RPMI8226 (cell line): ENCODE results near the gene SPAG9.

Source experiments
- DNase-seq: peaks from one replicate; pipeline ENCODE4 v3.0.0-alpha.2; 2015

The SPAG9 gene

DNA sequence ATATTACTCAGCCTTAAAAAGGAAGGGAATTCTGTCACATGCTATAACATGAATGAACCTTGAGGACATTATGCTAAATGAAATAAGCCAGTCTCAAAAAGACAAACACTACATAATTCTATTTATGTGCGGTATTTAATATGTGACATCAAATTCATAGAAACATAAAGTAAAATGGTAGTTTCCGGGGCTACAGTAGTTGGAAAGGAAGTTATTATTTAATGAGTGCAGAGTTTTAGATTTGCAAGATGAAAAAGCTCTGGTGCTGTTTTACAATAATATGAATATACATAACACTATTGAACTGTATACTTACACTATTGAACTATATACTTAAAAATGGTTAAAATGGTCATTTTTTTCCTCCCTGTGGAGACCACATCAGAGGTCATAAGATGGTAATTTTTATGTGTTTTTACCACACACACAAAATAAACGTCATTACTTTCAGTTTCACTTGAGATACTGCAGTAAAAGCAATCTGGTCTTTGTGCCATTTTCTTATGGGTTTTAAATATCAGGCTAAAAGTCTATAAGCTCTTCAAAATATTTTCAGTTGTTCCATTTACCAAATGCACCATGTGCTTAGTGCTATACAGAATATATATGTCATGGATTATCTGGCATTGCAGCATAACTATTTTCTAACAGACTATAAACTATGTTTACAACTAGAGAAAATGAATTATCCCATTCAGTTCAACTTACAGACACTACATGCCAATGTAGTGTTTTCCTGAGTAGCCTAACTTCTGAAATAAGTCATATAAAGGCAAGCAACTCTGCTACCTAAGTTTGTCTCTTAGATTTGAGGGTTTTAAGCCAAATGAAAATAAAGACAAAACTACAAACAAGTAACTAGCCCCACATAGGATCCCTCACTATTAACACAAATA lies 90.9 kb downstream of the SPAG9 start:
- peak; percentile 43 for DNase-seq

DNA sequence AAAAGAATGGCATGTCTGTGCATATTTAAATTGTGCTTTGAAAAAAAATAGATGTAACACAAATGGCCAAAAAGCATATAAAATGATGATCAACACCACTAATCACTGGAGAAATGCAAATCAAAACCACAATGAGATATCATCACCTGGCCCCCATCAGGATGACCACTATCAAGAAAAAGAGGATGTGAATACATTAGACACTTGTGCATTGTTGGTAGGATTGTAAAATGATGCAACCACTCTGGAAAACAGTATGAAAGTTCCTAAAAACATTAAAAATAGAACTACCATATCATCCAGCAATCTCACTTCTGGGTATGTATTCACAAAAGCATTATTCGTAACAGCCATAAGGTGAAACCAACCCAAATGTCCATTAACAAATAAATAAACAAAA lies 91.5 kb downstream of the SPAG9 start:
- no peak for DNase-seq

DNA sequence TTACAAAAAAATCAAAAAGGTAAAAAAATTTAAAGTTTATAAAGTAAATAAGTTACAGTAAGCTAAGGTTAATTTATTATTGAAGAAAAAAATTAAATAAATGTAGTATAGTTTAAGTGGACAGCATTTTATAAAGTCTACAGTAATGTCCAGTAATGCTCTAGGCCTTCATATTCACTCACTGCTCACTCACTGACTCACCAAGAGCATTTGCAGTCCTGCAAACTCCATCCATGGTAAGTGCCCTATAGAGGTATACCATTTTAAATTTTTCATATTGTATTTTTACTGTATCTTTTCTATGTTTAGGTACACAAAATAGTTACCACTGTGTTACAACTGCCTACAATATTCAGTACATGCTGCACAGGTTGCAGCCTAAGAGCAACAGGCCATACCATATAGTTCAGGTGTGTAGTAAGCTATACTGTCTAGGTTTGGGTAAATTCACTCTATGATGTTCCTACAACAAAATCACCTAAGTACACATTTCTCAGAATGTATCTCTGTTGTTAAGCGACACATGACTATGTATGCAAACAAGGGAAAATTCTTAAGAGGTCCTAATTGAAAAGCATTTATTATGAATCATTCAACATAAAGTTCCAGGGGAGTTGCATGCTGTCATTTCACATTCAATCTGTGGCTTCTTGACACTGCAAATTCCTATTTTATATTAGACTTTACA lies 92.3 kb downstream of the SPAG9 start:
- DNase-seq: no peak

DNA sequence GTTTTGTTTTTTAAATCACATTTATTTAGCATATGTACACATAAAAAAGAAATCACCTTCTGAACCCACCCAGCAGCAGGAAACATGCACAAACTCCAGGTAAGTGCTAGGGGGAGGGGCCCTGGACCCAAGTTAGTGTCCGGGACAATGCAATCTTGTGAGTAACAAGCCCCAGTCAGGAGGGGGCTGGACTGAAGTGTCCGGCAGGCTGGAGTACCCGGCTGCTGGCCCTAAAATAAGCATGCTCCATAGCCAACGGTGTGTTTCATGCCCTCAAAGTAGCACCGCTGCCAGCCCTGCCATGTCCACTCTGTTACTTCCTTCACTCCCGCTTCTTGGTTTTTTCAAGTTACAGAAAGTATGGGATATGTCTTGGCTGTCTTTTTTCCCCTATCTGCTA lies 102.1 kb downstream of the SPAG9 start:
- DNase-seq: no peak

DNA sequence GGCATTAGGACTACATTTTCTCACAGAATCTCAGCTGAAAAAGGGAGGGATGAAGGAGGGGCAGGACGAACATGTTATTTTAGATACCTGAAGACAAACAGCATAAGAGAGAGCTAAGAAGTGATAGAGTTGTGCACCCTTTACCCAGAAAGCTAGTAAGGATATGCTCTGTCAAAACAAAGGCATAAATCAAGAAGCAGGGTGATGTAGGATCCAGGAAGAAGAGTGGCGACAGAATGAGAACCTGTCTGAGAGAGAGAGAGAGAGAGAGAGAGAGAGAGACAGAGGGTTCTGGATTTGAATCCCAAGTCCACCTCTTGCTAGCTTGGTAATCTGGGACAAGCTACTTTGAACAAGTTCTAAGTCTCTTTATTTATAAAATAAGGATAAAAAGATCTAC lies 103.4 kb downstream of the SPAG9 start:
- DNase-seq: no peak

DNA sequence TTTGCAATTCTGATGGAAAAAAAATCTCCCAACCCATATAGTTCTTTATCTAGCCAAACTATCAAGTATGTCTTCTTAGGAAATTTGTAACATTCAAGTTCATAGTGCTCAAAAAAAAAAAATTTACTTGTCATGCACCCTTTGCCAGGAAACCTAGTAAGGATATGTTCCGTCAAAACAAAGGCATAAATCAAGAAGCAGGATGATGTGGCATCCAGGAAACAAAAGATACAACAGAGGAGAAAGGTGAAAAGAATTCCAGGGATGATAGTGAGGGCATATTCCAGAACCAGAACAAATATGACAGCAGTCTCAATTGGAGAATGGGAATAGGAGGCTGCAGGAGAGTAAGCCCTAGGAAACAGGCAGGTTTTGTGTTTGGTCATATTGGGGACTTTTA lies 104.6 kb downstream of the SPAG9 start:
- no peak for DNase-seq

DNA sequence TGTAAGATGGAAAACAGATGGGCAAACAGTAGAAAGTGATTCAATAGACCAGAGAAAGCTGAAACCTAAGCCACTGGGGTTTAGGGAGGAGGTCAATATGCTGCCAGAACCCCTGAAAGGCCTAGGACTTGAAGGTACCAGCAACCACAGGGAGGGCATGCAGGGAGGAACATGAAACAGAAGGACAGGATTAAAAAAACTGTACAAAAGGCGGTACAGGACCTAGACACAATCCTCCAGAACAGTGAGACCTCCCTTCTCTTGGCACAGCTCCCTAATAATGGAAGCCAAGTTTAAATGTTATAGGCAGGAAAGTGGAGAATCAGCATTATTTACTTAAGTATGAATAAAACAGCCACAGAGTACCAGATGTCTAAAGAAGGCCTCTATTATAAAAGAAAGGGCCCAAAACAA lies 105.5 kb downstream of the SPAG9 start:
- no peak for DNase-seq

DNA sequence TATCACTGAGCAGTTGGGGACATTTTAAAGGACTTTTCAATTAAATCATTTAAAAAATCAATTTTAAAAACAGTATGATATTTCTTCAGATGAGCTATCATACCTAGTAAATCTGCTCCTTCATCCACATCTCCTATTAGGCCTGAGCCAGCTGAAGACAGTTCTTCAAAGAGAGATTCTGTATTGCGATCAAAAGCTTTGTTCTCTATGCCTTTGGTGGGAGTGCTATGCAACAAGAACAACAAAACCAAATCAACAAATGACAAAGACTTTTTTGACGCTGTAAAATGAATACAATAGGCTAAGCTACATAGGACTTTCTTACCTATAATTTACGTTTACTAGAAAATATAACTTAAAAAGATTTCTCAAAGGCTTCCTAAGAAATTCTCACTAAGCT lies 106.5 kb downstream of the SPAG9 start:
- no peak for DNase-seq

DNA sequence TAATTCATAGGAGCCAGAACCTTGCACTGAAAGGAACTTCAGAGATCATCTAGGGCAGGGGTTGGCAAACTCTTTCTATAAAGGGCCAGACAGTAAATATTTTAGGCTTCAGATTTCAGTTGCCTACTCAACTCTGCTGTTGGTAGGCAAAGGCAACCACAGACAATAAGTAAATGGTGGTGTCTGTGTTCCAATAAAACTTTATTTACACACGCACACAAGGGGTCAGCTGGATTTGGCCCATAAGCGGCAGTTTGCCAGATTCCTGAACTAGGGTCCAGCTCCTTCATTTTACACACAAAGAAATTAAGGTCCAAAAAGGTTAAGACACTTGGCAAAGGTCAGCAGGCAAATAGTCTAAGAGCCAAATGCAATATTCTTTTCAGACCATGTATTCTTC lies 107.3 kb downstream of the SPAG9 start:
- no peak for DNase-seq

DNA sequence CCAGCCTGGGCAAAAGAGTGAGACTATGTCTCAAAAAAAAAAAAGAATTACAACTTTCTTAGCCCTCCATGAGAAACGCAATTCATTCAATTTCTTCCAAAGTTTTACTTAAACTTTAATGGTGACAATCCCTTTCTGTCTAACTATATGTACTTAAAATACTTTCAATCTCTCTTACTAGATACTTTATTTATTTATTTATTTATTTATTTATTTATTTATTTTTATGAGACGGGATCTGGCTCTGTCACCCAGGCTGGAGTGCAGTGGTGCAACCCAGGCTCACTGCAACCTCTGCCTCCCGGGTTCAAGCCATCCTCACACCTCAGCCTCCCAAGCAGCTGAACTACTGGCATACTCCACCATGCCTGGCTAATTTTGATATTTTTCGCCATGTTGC lies 108.1 kb downstream of the SPAG9 start:
- no peak for DNase-seq

DNA sequence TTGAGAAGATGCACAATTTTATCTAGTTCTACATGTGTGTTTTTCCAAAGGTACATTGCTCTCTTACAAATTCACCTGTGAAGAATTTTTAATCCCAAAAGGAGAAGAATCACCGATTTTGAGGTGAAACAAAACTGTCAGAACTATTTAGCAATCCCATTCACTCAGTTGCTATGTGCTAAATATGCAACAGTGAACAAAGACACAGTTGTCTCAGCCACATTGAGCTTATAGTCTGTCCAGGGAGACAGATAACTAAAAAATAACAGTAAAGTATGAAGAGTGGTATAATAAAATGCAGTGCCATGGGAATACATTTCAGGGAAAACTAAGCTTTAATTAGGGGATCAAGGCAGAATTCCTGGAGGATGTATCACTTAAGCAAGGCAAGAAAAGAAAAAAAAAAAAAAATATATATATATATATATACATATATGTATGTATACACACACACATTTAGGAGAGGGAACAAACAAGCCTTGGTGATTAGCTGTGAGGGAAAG lies 110.4 kb downstream of the SPAG9 start:
- no peak for DNase-seq

DNA sequence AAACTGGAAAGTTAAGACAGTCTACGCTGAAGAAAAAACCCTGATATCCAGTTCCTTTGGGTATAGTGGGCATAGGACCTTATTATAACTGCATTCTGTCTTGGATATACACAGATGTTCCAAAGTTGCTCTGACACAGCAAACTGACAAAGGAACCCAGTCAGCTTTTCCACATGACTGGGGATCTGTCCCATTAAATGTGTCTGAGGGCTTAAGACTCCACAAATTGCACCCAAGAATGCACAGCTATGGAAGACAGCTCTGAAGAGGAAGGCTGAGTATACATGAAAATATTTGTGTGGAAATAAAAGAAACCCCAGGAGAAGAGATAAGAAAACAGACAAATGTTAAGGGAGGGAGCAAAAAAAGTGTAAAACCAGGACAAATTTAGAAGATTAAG lies 114.1 kb downstream of the SPAG9 start:
- DNase-seq: no peak

DNA sequence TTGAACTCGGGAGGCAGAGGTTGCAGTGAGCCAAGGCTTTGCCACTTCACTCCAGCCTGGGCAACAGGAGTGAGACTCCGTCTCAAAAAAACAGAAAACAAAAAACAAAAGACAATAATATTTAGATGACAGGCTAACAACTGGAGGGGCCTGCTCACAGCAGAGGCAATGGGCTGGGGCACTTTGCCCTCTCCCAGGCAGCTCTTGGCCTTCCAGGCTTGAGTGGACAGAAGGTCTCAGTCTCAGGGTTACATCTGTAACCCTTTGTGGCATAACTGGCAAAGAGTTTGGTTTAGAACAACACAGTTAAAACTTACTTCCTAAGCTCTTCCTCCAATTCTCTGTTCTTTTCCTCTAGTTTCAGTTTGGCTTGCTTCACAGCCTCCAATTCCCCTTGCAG lies 114.9 kb downstream of the SPAG9 start:
- no peak for DNase-seq

DNA sequence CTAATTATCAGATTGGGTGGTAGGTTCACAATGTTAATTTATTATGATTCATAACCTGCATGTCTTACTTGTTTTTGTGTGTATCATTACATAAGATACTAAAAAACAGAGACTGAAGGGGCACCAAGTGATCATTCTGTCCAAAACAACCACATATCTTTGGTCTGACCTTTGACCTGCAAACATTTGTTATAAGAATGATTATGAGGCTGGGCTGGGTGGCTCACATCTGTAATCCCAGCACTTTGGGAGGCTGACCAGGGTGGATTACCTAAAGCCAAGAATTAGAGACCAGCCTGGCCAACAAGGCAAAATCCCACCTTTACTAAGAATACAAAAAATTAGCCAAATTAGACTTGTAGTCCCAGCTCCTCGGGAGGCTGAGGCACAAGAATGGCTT lies 116.4 kb downstream of the SPAG9 start:
- DNase-seq: no peak

DNA sequence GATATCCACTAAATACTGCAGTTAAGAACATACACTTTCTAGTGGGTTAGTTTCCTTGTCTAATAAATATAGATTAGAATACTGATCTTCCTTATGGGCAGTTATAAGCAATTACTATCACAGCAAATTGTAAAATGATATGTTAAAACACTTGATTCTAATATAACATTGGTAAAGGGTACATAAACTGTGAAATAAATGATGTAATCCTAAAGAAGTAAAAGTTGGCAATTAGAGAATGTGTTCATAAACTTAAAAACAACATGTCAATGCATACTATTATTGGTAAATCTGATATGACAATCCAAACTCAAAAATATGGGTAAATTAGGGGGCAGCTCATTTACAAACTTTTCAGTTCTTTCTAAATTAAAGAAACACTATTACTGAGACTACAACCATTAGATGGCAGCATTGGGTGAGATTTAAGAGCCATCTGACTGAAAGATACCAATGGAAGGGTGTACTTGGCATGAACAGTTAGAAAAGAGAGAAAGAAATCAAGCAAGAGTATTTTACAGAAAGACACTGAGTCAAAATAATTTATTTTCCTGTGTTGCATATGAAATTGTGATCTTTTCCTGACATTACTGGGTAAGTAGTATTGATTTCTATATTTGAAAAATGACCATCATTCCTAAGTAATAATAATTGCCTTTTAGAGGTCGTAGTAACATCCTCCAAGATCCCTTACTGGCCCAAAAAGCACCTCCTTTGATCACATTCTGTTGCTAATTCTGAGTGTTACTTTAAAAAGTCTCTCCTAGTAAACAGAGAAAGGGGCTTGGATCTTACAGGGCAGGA lies 119.6 kb downstream of the SPAG9 start:
- peak; percentile 71 for DNase-seq

DNA sequence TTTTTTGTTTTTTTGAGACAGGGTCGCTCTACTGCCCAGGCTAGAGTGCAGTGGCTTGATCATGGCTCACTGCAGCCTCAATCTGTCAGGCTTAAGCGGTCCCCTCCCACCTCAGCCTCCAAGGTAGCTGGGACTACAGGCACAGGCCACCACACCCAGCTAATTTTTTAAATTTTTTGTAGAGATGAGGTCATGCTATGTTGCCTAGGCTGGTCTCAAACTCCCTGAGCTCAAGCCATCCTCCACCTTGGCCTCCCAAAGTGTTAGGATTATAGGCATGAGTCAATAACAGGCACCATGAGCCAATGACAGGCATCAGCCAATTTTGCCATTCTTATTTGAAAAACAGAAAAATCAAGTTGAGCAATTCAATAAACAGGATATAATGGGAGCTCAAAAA lies 125.0 kb downstream of the SPAG9 start:
- no peak for DNase-seq

DNA sequence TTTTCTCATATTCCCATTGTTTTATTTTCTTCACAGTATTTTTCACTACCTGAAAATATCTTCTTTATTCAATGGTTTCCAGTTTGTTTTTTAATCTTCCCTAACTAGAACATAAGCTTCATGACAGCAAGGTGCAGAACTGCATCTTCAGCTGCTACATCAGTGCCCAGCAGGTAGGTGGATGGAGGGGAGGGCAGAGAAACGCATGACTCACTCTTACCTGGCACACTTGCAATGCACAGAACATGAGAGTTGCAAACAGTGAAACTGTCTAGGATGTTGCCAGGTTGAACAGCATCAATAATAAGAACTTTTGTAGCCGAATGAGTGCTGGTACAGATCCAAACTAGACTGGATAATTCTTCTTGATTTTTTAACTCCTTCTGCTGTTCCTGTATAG lies 127.1 kb downstream of the SPAG9 start:
- DNase-seq: no peak

DNA sequence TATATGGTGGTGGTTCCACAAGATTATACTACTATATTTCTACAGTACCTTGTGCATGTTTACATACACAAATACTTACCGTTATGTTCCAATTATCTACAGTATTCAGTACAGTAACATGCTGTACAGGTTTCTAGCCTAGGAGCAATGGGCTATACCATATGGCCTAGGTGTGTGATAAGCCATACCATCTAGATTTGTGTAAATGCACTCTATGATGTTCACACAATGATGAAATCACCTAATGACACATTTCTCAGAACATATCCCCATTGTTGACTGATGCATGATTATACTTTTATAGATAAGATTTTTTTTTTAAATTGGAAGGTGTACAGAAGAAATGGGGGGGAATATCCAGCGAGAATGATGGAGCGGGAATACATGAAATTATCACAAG lies 131.5 kb downstream of the SPAG9 start:
- DNase-seq: no peak

DNA sequence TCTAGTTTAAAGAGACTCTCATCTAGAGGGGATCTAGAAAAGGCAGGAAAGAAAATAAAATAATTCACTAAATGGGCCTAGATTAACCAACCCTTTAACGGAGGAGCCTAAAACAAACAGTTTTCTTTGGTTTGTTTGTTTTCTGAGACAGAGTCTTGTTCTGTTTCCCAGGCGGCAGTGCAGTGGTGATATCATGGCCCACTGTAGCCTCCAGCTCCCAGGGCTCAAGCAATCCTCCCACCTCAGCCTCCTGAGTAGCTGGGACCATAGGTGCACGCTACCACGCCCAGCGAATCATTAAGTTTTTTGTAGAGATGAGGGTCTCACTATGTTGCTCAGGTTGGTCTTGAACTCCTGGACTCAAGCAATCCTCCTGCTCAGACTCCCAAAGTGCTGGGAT lies 132.2 kb downstream of the SPAG9 start:
- DNase-seq: no peak

DNA sequence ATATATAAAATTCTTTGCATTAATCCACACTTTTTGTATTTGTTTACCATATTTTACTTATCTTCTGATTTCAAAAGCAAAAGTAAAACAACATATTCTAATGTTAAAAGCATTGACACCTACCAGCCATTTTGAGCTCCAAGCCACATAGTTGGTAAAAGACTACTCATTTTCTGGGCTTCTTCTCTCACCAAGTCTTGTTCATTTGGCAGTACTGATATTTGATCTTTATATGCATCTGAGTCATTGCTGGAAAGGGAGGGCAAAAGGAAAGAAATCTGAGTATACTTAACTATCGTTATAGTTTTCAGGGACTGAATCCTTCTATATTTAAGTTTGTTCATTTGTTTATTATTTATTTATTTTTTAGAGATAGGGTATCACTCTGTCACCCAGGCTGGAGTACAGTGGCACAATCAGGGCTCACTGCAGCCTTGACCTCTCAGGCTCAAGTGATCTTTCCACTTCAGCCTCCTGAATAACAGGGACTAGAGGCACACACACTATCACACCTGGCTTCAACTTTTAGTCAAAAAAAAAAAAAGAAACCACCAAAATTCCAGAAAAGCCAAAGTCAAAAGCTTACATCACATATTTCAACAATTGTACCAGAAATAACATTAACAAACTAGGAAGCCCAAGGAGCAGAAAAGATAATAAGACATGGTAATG lies 133.5 kb downstream of the SPAG9 start:
- DNase-seq: no peak

DNA sequence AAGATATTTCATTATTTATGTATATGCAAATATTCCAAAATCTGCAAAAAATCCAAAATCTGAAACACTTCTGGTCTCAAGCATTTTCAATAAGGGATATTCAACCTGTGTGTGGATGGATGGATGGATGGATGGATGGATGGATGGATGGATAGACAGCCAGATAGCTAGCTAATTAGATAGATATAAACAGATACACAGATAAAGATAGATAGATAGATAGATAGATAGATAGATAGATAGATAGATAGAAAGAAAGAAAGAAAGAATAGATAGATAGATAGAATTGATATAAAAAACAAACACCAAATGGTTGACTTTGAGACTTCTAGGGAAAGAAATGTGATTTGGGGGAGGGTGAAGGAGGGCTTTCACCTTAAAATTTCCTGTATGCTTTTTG lies 139.4 kb downstream of the SPAG9 start:
- no peak for DNase-seq

DNA sequence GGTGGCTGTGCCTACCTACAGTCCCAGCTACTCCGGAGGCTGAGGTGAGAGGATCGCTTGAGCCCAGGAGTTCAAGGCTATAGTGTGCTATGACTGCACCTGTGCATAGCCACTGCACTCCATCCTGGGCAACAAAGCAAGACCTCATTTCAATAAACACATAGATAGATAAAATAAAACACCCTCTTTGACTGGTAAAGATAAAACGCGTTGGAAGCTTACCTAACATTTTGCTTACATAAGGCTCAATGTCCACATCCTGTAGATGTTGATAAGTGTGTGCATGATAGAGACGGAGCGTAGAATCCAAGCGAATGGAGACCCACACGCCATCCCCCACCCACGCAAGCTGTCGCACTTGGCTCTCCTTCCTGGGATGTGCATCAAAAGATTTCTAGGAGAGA lies 141.1 kb downstream of the SPAG9 start:
- no peak for DNase-seq
